Smooth muscle cell (in vitro differentiated cells): ENCODE measurements around the gene SLC26A8. TPM values are rescaled to one million over a fixed set of nuclear protein-coding genes. Genes with fewer than 3 reads are reported as not detected.

Experiments used
- DNase-seq: peaks from one replicate; lab custom pipeline; 2025; ENCODE audit not compliant: unreplicated experiment; lab: John Stamatoyannopoulos, UW
- H2AFZ ChIP-seq: fragments of 200-600 bp; sonication (generic); 2 replicates; pipeline ENCODE4 v1.6.0; 2016; ENCODE audit warnings: antibody characterized with exemption, low read depth, mild to moderate bottlenecking
- H3F3A ChIP-seq: fragments of 200-600 bp; sonication (generic); 2 replicates; pipeline ENCODE4 v1.6.0; 2017; ENCODE audit warnings: antibody characterized with exemption, low read depth
- H3K27ac ChIP-seq: fragments of 200-600 bp; sonication (generic); 2 replicates; pipeline ENCODE4 v1.5.1; 2016; ENCODE audit warnings: low read depth, mild to moderate bottlenecking
- H3K27me3 ChIP-seq: fragments of 200-600 bp; sonication (generic); 2 replicates; pipeline ENCODE4 v1.6.1; 2016; ENCODE audit warnings: low read depth, mild to moderate bottlenecking
- H3K36me3 ChIP-seq: fragments of 200-600 bp; sonication (generic); 2 replicates; pipeline ENCODE4 v1.5.1; 2016; ENCODE audit warnings: low read depth
- H3K4me1 ChIP-seq: fragments of 200-600 bp; sonication (generic); 2 replicates; pipeline ENCODE4 v1.5.1; 2016; ENCODE audit warnings: low read depth
- H3K4me2 ChIP-seq: fragments of 200-600 bp; sonication (generic); 2 replicates; pipeline ENCODE4 v1.6.0; 2016; ENCODE audit warnings: mild to moderate bottlenecking
- H3K4me3 ChIP-seq: fragments of 200-600 bp; sonication (generic); 2 replicates; pipeline ENCODE4 v1.5.1; 2016; ENCODE audit warnings: mild to moderate bottlenecking
- H3K79me2 ChIP-seq: fragments of 200-600 bp; sonication (generic); 2 replicates; pipeline ENCODE4 v1.6.0; 2016; ENCODE audit warnings: low read depth, mild to moderate bottlenecking
- H3K9ac ChIP-seq: fragments of 200-600 bp; sonication (generic); 2 replicates; pipeline ENCODE4 v1.6.0; 2016; ENCODE audit warnings: low read depth
- H3K9me3 ChIP-seq: fragments of 200-600 bp; sonication (generic); replicated peaks from 2 replicates; pipeline ENCODE4 v1.5.1; 2016; ENCODE audit warnings: low read depth
- H4K20me1 ChIP-seq: fragments of 200-600 bp; sonication (generic); 2 replicates; pipeline ENCODE4 v1.6.0; 2016; ENCODE audit warnings: low read depth
- WGBS: methylation state at CpG from one replicate; pipeline ENCODE4 v1.1.7; 2016; ENCODE audit warnings: low lambda C conversion rate; 5-methylcytosine and 5-hydroxymethylcytosine counted together
- polyA plus RNA-seq: library from polyadenylated mRNA; unstranded; fragments of >200 nt; fragmentation: Nextera tagmentation; extraction: Ambion mirVana; gene quantifications from 2 replicates; pipeline ENCODE4 v1.2.1, GENCODE V29; 2016
- total RNA-seq: library from RNA; depleted of rRNA; stranded (reverse); fragments of >200 nt; gene quantifications from 2 replicates; pipeline ENCODE4 v1.2.3, GENCODE V29; 2014
- TF ChIP-seq, protein P1 (sequence below): fragments of 200-600 bp; sonication (generic); IDR thresholded peaks from 2 replicates; pipeline ENCODE4 v1.5.1; 2017; ENCODE audit warnings: borderline replicate concordance, mild to moderate bottlenecking, antibody characterized with exemption; ENCODE audit not compliant: insufficient read depth, poor library complexity, severe bottlenecking

The SLC26A8 gene
- total and polyA plus RNA-seq, 2 experiments from 2014 or later = 0.09 TPM; not detected in 1

DNA sequence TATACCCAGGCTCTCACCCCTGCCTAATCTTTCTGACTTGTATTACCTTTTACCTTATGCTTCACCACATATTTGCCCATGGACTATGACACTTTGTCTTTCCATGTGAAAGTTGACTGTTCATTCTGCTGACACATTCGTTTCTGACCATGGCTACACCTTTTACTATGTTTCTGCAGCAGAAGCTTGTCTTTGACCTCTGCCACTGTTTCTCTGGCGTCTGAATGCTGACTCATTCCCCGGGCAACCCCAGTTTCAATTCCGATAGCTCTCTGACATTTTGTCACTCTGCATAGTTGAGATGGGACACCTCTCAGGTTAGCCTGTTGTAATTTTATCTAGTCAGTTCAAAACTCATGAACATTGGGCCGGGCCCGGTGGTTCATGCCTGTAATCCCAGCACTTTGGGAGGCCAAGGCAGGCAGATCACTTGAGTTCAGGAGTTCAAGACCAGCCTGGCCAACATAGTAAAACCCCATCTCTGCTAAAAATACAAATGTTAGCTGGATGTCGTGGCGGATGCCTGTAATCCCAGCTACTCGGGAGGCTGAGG lies 50.7 kb downstream of the SLC26A8 start:
- Histone ChIP-seq H3K79me2 (no peaks in the 10 kb centered on the region), H2AFZ (no peak overlapping the region), H3K4me3 (no peak overlapping the region), H3K9ac (no peak overlapping the region), H3F3A (no peaks in the 10 kb centered on the region), H4K20me1 (no peaks in the 10 kb centered on the region), H3K4me2 (no peak overlapping the region), H3K36me3 (no peaks in the 10 kb centered on the region), H3K27me3 (no peaks in the 10 kb centered on the region), H3K4me1 (no peaks in the 10 kb centered on the region), H3K27ac (no peak overlapping the region), H3K9me3 (no peaks in the 10 kb centered on the region)
- no peak for DNase-seq
- 78% methylated on average over 9 of the region's 9 CpGs for WGBS
- TF ChIP-seq, protein P1, sequence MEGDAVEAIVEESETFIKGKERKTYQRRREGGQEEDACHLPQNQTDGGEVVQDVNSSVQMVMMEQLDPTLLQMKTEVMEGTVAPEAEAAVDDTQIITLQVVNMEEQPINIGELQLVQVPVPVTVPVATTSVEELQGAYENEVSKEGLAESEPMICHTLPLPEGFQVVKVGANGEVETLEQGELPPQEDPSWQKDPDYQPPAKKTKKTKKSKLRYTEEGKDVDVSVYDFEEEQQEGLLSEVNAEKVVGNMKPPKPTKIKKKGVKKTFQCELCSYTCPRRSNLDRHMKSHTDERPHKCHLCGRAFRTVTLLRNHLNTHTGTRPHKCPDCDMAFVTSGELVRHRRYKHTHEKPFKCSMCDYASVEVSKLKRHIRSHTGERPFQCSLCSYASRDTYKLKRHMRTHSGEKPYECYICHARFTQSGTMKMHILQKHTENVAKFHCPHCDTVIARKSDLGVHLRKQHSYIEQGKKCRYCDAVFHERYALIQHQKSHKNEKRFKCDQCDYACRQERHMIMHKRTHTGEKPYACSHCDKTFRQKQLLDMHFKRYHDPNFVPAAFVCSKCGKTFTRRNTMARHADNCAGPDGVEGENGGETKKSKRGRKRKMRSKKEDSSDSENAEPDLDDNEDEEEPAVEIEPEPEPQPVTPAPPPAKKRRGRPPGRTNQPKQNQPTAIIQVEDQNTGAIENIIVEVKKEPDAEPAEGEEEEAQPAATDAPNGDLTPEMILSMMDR = no peak

DNA sequence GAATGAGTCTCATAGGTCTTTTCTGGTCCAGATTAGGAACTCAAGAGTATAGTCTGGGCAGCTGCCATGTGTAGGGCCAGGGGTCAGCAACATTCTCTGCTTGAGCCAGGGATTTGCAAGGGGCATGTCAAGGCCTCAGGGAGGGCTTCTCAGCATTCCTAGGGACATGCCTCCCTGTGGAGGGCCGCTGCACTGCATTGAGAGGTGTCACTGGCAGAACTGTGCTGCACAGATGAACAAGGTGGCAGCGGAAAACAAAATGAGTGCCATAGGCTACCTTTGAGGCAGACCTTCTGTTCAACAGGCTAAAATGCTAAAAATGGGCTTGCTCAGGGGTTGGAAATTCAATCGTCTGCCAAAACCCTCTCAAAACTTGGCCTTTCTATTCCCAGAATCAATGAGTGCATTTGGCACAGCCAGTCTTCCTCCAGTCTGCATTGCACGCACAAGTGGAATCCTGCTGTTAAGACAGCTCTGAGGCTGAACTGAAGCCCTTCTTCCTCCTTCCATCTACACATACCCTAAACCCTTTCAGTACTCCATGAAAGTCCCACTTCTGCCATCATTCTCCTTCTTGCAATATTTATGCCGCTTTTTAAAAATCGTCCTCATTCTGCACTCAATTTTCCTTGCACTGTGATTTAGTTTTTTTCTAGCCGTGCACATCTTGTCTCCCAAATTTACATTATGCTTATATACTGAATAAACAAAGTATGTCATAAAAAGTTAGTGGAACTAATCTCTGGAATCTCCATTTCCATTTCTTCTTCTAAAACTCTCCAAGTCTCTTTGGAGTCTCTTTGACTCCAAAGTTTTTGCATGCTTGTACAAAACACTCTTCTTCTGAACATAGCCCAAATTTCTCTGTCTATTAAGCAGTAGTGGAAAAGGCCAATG lies 51.7 kb downstream of the SLC26A8 start:
- Histone ChIP-seq H3K79me2 (no peaks in the 10 kb centered on the region), H3F3A (no peaks in the 10 kb centered on the region), H3K9me3 (no peaks in the 10 kb centered on the region), H3K4me2 (no peak overlapping the region), H4K20me1 (no peaks in the 10 kb centered on the region), H3K4me1 (no peaks in the 10 kb centered on the region), H3K27ac (no peak overlapping the region), H3K9ac (no peak overlapping the region), H2AFZ (no peak overlapping the region), H3K27me3 (no peaks in the 10 kb centered on the region), H3K4me3 (no peak overlapping the region), H3K36me3 (no peaks in the 10 kb centered on the region)
- DNase-seq = no peak
- 83% methylated on average over 7 of the region's 7 CpGs for WGBS
- TF ChIP-seq, protein P1 = no peak

DNA sequence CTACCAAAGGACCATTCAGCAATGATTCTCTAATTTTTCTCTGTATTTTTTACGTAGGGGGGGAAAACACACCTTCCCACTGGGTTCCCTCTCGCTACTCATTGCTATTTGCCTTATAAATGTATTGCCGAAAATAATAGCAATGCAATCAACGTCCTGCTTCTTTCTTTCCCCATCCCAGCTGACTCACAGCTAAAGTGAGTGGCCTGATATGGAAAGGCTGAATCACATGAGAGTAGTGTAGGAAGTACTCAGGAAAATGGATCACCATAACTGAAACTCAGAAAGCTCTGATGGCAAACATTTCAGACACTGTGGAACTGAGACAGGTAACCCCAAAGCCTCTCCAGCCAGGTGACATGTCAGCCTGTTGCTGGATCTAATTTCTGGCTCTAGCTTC lies 54.3 kb downstream of the SLC26A8 start:
- no peaks in the 10 kb centered on the region for H3K9me3 ChIP-seq
- no peaks in the 10 kb centered on the region for H3F3A ChIP-seq
- no peaks in the 10 kb centered on the region for H3K27me3 ChIP-seq
- no peak overlapping the region for H3K9ac ChIP-seq
- H3K79me2 ChIP-seq = no peaks in the 10 kb centered on the region
- H3K4me3 ChIP-seq = no peak overlapping the region
- DNase-seq = no peak
- 67% methylated on average over 4 of the region's 4 CpGs for WGBS
- peak overlapping the region; percentile 22 for H3K27ac ChIP-seq
- H3K4me2 ChIP-seq = no peak overlapping the region
- H2AFZ ChIP-seq = peak overlapping the region; percentile 63
- H3K4me1 ChIP-seq = no peaks in the 10 kb centered on the region
- H4K20me1 ChIP-seq = no peaks in the 10 kb centered on the region
- TF ChIP-seq, protein P1 = no peak
- no peaks in the 10 kb centered on the region for H3K36me3 ChIP-seq
